Left ventricle myocardium superior (tissue), 1 donor: Measurements from ENCODE around the gene PALS2. TPM values are rescaled to one million over a fixed set of nuclear protein-coding genes. Genes with fewer than 3 reads are reported as not detected.

Source experiments
- ATAC-seq: fragments of 200-7000 bp; cut with Tn5 transposase; one replicate; pipeline ENCODE4 v1.9.1; 2020; ENCODE audit warnings: mild to moderate bottlenecking, moderate library complexity
- DNase-seq: peaks from one replicate; pipeline ENCODE4 v3.0.0-alpha.2; 2020
- intact Hi-C: fragments of 100-400 bp; cut with micrococcal nuclease; formaldehyde crosslinking; loops from one replicate; pipeline ENCODE4 v1.11.0; 2022
- total RNA-seq: library from RNA; stranded (reverse); fragmentation: NEBNext Ultra II Directional; extraction: Animal tissue kit (Norgen Biotek cat#: 25700); gene quantifications from one replicate; pipeline ENCODE4 v1.2.1, GENCODE V29; 2021
- donor health status: DM: no; HTN: yes; CAD: no; lungs with severe emphysema.

PALS2 gene
- total RNA-seq, 1 donor from 2014 or later, result 8.3 TPM

- ATAC-seq (no peak), DNase-seq (no peak)
- intact Hi-C loops, result no loop called here
These were observed 7.2 kb downstream of the PALS2 start for GRCh38 chr7:24580283-24580946.

- intact Hi-C loops, result no loop called here
- ATAC-seq (no peak), DNase-seq (no peak)
These were observed 8.9 kb downstream of the PALS2 start for GRCh38 chr7:24582166-24582565.

DNA sequence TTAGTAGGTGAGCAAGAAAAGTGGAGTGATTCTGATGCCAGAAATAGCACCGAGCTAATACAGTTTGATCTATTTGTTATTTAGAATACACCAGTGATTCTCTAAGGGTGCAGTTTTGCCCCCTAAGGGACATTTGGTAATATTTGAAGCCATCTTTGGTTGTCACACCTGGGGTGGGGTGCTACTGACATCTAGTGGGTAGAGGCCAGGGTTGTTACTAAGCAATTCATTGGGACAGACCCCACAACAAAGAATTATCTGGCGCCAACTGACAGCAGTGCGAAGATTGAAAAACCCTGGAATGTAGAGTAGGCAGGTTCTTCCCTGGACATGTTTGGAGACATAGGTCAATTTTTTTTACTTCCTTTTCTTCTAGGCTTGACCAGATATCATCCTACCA is 14.6 kb downstream of the PALS2 start:
- DNase-seq (no peak), ATAC-seq (no peak)
- intact Hi-C loops, result no loop called here

GRCh38 chr7:24591152-24591551 is 17.9 kb downstream of the PALS2 start:
- ATAC-seq, result no peak
- no peak for DNase-seq
- intact Hi-C loops, result no loop called here

GRCh38 chr7:24595671-24596418 is 22.6 kb downstream of the PALS2 start:
- intact Hi-C loops, result no loop called here
- no peak for ATAC-seq
- no peak for DNase-seq

- intact Hi-C loops, result no loop called here
- DNase-seq (no peak), ATAC-seq (no peak)
These were observed 23.8 kb downstream of the PALS2 start for GRCh38 chr7:24597014-24597413.

DNA sequence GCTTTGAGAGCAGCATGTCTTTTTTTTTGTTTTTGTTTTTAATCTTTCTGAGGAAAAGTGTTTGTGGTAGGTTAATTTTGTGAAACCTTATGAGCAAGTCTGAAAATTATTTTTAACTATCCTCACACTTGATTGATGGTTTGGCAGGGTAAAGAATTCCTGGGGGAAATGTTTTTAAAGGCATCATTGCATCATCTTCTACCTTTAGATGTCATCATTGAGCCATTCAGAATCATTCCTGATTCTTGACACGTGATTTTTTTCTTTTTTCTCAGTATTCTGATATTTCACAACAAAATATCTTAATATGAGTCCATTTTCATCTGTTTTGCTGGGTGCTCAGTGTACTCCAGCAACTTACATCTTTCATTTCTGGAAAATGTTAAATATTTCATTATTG is 28.3 kb downstream of the PALS2 start:
- intact Hi-C loops, result no loop called here
- DNase-seq (no peak), ATAC-seq (no peak)

DNA sequence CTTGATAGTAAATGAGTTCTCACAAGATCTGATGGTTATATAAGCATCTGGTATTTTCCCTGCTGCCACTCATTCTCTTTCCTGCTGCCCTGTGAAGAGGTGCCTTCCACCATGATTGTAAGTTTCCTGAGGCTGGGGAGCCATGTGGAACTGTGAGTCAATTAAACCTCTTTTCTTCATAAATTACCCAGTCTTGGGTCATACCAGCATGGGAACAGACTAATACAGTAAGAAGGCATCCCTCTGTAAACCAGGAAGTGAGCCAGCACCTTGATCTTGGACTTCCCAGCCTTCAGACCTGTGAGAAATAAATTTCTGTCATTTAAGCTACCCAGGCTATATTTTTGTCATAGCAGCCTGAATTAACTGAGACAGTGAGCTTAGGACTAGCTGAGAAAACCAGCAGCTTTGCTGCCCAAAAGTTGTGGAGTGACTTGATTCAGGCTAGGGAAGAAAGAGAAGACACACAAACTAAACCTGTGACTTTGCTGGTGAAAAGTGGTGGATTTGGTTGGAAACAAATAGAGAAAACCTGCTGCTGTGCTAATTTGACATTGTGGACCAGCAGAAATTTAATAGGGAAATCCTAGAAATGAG is 29.7 kb downstream of the PALS2 start:
- intact Hi-C loops, result no loop called here
- ATAC-seq, result no peak
- no peak for DNase-seq

DNA sequence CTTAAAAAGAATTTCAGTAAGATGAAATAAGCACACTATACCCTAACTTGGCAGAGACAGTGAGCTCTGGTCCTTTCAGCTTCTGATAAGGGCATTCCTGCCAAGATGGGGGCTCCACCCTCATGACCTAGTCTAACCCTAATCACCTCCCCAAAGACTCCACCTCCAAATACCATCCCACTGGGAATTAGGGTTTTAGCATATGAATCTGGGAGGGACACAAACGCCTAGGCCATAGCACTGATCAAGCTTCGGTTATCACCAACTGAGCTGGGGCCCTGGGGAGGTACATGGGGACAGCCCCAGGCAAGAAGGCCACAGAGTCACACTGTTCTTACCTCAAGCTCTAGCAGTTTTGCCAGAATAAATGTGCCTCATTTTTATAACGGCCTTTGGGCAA is 31.4 kb downstream of the PALS2 start:
- intact Hi-C loops, result no loop called here
- no peak for DNase-seq
- no peak for ATAC-seq

DNA sequence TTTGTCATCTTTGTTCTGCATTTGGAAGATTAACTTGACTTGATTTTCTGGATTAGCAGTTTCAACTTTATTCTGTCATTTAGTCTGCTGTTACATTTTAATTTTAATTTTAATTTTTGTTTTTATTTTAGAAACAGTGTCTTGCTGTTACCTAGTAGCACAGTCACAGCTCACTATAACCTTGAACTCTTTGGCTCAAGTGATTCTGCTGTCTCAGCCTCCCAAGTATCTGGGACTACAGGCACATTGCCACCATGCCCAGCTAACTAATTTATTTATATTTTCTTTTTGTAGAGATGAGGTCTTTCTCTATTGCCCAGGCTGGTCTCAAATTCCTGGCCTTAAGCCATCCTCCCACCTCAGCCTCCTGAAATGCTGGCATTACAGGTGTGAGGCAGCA is 35.3 kb downstream of the PALS2 start:
- intact Hi-C loops, result no loop called here
- no peak for ATAC-seq
- no peak for DNase-seq

DNA sequence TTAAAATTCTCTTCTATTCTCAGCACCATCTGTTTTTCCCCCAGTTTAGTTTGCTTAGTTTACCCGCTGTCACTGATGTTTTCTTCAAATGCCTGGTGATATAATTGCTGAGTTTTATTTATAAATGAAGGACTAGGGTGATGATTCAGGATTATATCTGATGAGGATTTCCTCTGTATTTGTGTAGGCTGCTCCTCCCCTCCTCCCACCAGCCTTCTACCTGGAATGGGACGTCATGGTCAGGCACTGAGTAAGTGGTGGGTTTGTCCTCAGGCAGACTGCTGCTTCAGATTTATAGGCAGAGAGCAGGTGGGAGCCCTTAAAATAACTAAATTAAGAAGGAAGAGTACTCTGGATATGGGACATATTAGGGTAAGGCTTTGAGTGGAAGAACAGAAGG is 35.8 kb downstream of the PALS2 start:
- no peak for DNase-seq
- intact Hi-C loops, result no loop called here
- no peak for ATAC-seq

DNA sequence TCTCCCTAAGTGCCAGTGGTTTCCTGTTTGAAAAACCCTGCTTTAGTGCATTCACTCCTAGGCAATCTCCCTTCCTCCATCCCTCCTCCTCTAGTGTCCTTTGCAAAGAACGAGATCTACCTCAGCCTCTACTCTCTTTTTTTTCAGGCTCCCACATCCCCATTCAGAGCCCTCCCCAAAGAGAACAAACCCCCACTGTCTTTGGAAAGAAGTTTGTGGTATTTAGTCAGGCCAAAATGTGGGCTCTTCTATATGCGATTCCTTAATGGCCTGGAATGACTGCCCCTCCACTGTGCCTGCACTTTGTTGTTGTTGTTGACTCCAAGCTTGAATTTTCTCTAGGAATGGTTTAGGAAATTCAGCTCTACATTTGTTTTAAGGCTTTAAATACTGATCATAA is 36.3 kb downstream of the PALS2 start:
- intact Hi-C loops, result no loop called here
- no peak for ATAC-seq
- DNase-seq, result no peak

- DNase-seq (no peak), ATAC-seq (no peak)
- intact Hi-C loops, result no loop called here
These were observed 37.9 kb downstream of the PALS2 start for GRCh38 chr7:24611130-24611529.

GRCh38 chr7:24617957-24618616 is 44.8 kb downstream of the PALS2 start:
- DNase-seq, result no peak
- intact Hi-C loops, result no loop called here
- ATAC-seq, result no peak

DNA sequence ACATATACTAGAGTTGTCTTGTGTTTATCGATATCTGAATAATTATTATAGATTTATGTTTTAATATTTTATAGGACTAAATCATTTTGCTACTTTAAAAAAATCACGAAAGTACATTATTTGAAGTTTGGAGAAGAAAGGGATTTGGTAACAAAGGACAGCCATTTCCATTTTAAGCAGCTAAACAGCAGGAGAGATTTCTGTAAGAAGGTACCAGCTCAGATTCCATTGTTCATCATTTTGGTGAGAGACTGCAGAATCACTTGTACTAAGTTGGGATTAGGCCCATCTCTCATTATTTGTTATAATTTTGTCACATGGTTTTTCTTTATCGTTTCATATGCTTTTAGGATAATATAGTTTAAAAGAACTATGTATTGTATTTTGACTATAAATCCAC is 46.7 kb downstream of the PALS2 start:
- DNase-seq (no peak), ATAC-seq (no peak)
- intact Hi-C loops, result no loop called here

GRCh38 chr7:24622646-24623182 is 49.5 kb downstream of the PALS2 start:
- ATAC-seq (no peak), DNase-seq (no peak)
- intact Hi-C loops, result no loop called here
